ENCODE data around the gene CSNK2A2.

CSNK2A2 gene

GRCh38 chr16:58118801-58119508 lies 79.0 kb downstream of the CSNK2A2 start:
- peaks cover 33% of the 10 kb centered on the region for H3K4me1 Mint-ChIP-seq
- no peaks in the 10 kb centered on the region for H3K27me3 Mint-ChIP-seq
- H3K9me3 Mint-ChIP-seq, result no peaks in the 10 kb centered on the region
- H3K27ac Mint-ChIP-seq, result no peak overlapping the region
- H3K4me3 Mint-ChIP-seq, result no peak overlapping the region
- peaks cover 22% of the 10 kb centered on the region for H3K36me3 Mint-ChIP-seq (ENCODE audit: low read depth)
- ATAC-seq (no peak), DNase-seq (no peak)

GRCh38 chr16:58116529-58116928 lies 81.4 kb downstream of the CSNK2A2 start:
- Mint-ChIP-seq H3K4me3 (no peak overlapping the region), H3K36me3 (ENCODE audit: low read depth) (peaks cover 33% of the 10 kb centered on the region), H3K27me3 (no peaks in the 10 kb centered on the region), H3K27ac (no peak overlapping the region), H3K9me3 (no peaks in the 10 kb centered on the region), H3K4me1 (peaks cover 19% of the 10 kb centered on the region)
- ATAC-seq, result no peak
- DNase-seq, result no peak

GRCh38 chr16:58116081-58116480 lies 81.8 kb downstream of the CSNK2A2 start:
- peaks cover 15% of the 10 kb centered on the region for H3K4me1 Mint-ChIP-seq
- no peak overlapping the region for H3K4me3 Mint-ChIP-seq
- H3K27me3 Mint-ChIP-seq, result no peaks in the 10 kb centered on the region
- ATAC-seq (no peak), DNase-seq (no peak)
- no peak overlapping the region for H3K27ac Mint-ChIP-seq
- peaks cover 33% of the 10 kb centered on the region for H3K36me3 Mint-ChIP-seq (ENCODE audit: low read depth)
- no peaks in the 10 kb centered on the region for H3K9me3 Mint-ChIP-seq

GRCh38 chr16:58114827-58115825 lies 82.8 kb downstream of the CSNK2A2 start:
- H3K36me3 Mint-ChIP-seq (ENCODE audit: low read depth), result peaks cover 33% of the 10 kb centered on the region
- H3K4me3 Mint-ChIP-seq, result no peak overlapping the region
- no peaks in the 10 kb centered on the region for H3K9me3 Mint-ChIP-seq
- no peaks in the 10 kb centered on the region for H3K27me3 Mint-ChIP-seq
- ATAC-seq, result no peak
- no peak overlapping the region for H3K27ac Mint-ChIP-seq
- no peak for DNase-seq
- H3K4me1 Mint-ChIP-seq, result peaks cover 11% of the 10 kb centered on the region

- Mint-ChIP-seq H3K9me3 (no peaks in the 10 kb centered on the region), H3K36me3 (ENCODE audit: low read depth) (peaks cover 30% of the 10 kb centered on the region), H3K27ac (no peak overlapping the region), H3K4me3 (no peak overlapping the region), H3K4me1 (peaks cover 2% of the 10 kb centered on the region), H3K27me3 (no peaks in the 10 kb centered on the region)
- DNase-seq (no peak), ATAC-seq (no peak)
Observed at GRCh38 chr16:58111302-58111627, 86.6 kb downstream of the CSNK2A2 start.

GRCh38 chr16:58110571-58111301 lies 87.2 kb downstream of the CSNK2A2 start:
- H3K9me3 Mint-ChIP-seq, result no peaks in the 10 kb centered on the region
- no peak overlapping the region for H3K27ac Mint-ChIP-seq
- H3K27me3 Mint-ChIP-seq, result no peaks in the 10 kb centered on the region
- H3K36me3 Mint-ChIP-seq (ENCODE audit: low read depth), result peaks cover 28% of the 10 kb centered on the region
- ATAC-seq (no peak), DNase-seq (no peak)
- no peak overlapping the region for H3K4me3 Mint-ChIP-seq
- peaks cover 2% of the 10 kb centered on the region for H3K4me1 Mint-ChIP-seq

GRCh38 chr16:58109881-58110280 lies 88.0 kb downstream of the CSNK2A2 start:
- H3K4me1 Mint-ChIP-seq, result peaks cover 2% of the 10 kb centered on the region
- H3K9me3 Mint-ChIP-seq, result no peaks in the 10 kb centered on the region
- H3K27ac Mint-ChIP-seq, result no peak overlapping the region
- H3K27me3 Mint-ChIP-seq, result no peaks in the 10 kb centered on the region
- H3K4me3 Mint-ChIP-seq, result no peak overlapping the region
- no peak for DNase-seq
- H3K36me3 Mint-ChIP-seq (ENCODE audit: low read depth), result peaks cover 20% of the 10 kb centered on the region
- ATAC-seq, result no peak

GRCh38 chr16:58109330-58109729 lies 88.6 kb downstream of the CSNK2A2 start:
- Mint-ChIP-seq H3K36me3 (ENCODE audit: low read depth) (peaks cover 15% of the 10 kb centered on the region), H3K27ac (no peak overlapping the region), H3K4me1 (peaks cover 2% of the 10 kb centered on the region), H3K9me3 (no peaks in the 10 kb centered on the region), H3K4me3 (no peak overlapping the region), H3K27me3 (no peaks in the 10 kb centered on the region)
- ATAC-seq (no peak), DNase-seq (no peak)
